GM19043 (cell line): ENCODE data around the gene GOLGA6L4.
"Not testable (repeated sequence)": the region's sequence is repeated elsewhere in the genome, so short reads cannot be mapped to it uniquely, and the experiment has no call there.

Experiments
- ATAC-seq: cut with Tn5 transposase; IDR thresholded peaks from one replicate; pipeline ENCODE4 v1.9.1; 2021; ENCODE audit warnings: low read depth; ENCODE audit not compliant: unreplicated experiment

The GOLGA6L4 gene, protein sequence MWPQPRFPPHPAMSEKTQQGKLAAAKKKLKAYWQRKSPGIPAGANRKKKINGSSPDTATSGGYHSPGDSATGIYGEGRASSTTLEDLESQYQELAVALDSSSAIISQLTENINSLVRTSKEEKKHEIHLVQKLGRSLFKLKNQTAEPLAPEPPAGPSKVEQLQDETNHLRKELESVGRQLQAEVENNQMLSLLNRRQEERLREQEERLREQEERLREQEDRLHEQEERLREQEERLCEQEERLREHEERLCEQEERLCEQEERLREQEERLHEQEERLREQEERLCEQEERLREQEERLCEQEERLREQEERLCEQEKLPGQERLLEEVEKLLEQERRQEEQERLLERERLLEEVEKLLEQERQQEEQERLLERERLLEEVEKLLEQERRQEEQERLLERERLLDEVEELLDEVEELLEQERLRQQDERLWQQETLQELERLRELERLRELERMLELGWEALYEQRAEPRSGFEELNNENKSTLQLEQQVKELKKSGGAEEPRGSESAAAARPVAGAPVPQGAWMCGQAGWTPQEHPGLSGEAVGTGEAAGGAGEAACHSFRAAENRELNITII

DNA sequence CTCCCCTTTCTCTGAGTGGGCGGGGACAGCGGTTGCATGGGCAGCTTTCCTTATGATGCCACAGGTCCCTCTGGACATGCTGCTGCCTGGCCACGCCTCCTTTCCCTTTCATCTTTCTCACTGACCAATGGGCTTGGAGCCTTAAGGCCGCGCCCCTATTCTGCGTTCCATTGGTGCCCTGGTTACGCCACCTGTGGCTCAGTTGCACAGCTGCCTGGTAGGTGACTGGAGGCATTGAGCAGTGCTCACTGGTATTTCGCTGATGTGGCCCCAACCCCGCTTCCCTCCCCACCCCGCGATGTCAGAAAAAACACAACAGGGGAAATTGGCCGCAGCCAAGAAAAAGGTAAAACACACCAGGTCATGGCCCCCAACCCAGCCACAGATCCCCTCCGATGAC, at the start of gene GOLGA6L4:
GOLGA6L4 (plus strand) TSS at position 201 of the 400 bp plus-strand sequence; CDS start at position 263, 62 bp downstream.
- not testable (repeated sequence) for ATAC-seq

DNA sequence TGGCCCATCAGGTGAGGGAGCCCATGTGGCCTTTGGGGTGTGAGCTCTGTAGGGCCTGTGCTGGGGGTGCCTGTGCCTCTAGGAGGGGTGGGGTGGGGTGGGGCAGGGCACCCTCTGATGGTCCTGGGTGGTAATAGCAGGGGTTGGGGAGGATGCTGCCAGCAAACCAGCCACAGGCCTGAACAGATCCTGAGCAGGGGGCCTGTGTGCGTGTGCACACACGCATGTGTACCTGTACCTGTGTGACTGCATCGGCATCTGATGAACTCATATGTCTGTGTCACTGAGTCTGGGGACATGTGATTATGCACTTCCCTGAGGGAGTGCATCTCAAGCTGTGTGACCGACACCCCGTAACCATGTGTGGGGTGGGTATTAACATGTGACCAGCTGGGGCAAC, 42.6 kb upstream of the GOLGA6L4 start:
- not testable (repeated sequence) for ATAC-seq

- ATAC-seq: peak; percentile 92
Observed at GRCh38 chr15:84195603-84196002, 40.0 kb upstream of the GOLGA6L4 start.

- ATAC-seq: not testable (repeated sequence)
Observed at GRCh38 chr15:84196530-84197188, 38.9 kb upstream of the GOLGA6L4 start.

GRCh38 chr15:84199865-84200264, 35.7 kb upstream of the GOLGA6L4 start:
- not testable (repeated sequence) for ATAC-seq

GRCh38 chr15:84246441-84246840, 10.9 kb downstream of the GOLGA6L4 start:
- not testable (repeated sequence) for ATAC-seq
